ENCODE data around the gene NKTR.

DNA sequence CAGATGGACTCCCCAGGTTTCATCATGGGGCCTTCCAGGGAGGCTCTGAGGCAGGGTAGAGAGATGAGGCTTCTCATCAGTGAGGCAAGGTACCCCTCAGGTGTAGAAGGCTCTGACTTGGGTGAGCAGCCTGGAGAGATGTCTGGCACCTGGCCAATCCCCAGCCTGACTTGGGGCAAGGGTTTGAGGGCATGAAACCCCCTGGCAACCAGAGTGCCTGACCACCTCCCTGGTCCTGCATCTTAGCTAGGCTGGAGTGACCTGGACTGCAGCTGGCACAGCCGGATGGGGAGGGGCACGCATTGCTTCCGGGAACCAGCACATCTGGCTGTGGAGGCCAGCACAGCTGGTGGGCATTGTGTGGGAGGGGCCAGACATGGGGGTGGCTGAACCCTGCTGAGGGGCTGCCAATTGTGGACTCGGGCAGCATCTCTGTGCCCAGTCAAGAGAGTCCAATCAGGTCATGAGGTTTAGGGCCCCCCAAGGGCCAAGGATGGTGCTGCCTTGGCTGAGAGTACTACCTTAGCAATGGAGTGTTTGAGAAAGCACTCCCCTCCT, 54.9 kb downstream of the NKTR start:
- TF ChIP-seq ZNF296 (CRISPR knock-in tag; conservative IDR thresholded peaks at IDR 0.05) (no peak), POLR2A (IDR thresholded peaks at IDR 0.05; ENCODE audit: insufficient read depth in 1 of 2, low read depth in 2 of 2, low read length in 2 of 2) (no peak)
- TF ChIP-seq, protein P1, sequence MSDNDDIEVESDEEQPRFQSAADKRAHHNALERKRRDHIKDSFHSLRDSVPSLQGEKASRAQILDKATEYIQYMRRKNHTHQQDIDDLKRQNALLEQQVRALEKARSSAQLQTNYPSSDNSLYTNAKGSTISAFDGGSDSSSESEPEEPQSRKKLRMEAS (IDR thresholded peaks at IDR 0.05) = no peak
